ENCODE data around the gene CRAT.

CRAT gene

DNA sequence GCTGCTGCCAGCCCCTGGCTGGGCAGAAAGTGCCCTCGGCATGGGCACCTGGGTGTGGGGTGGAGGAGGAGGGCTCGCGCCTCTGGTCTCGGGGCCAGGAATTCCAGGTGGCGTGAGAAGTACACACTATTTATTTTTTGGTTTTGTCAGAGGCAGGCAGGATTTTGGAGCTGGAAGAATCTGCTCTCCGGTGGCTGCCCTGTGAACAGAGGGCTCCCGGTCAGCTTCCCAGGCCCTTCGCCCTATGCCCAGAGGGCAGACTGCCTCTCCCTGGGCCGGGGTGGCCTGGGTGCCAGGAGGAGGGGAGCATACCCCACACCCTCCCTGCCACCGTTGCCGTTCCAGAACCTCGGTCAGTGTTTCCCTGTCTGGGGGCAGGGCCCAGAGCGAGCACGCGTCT, 21.3 kb downstream of the CRAT start:
- DNase-seq = no peak

DNA sequence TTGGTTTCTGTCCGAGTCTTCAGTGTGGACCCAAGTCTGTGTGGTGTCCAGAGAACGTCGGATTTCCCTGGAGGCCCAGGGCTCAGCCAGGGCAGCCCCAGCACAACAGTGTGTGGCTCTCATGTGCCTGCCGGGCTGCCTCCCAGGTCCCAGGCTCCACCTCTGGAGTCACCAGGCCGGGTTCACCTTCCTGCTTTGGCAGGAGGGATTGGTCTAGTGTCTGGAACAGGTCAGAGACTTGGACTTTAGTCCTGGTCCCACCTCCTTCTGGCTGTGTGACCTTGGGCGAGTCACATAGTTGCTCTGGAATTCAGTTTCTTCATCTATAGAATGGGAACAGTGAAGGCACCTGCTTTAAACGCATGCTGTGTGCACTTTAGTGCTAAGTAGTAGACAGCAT, 26.5 kb downstream of the CRAT start:
- DNase-seq = no peak

DNA sequence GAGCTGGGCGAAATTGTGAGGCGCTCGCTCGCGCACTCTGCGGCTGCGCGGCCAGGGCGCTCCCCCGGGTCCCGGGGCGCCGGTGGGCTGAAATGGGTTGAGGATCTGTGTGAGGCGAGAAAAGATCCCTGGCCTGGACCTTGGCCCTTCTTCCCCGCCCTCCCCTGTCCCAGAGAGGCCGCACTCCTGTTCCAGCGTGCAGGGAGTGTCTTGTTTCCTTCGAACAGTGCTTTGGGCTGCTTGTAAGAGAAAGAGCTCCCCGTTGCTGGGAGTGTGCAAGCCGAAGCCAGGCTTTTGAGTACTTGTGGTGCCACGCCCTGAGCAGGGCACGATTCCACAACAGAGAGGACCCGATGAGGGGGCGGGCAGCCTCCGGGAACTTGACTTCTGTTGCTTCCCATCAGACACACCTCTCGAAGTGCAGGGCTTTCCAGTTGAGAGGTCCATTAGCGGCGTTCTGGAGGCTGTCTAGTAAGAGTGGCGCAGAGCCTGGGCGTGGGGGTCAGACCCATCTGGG, 29.1 kb downstream of the CRAT start:
- DNase-seq = no peak

DNA sequence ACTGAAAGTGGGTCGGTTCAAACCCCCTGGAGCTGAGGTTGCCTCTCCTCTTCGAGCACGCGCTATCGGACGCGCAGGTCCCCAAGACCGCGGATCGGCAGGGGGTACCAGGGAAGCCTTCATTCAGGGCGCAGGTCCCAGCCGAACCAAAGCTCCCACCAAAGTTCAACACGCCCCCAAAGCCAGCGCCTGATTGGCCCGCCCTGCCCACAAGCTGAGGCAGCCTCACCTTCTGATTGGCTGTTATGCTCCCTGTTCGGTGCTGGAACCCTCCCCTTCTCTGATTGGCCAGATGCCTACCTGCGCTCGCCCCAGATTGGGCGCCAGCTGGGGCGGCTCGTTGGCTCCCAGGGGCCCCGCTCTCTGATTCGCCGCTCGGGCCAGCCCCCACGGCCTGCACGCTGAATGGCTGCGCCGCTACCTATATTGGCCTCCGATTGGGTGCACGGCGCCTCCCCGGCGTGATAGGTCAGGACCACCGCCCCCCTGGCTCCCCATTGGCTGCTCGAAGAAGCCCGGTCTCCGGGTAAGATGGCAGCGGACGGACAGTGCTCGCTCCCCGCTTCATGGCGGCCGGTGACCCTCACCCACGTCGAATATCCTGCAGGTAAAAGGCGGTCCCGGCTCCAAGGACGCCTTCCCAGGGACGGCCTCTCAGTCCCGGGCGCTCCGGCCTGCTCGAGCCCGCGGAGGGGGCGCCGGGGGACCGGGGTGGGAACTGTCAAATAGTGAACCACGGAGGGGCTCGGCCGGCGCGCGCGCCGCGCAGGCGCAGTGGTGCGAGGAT, 29.8 kb downstream of the CRAT start, which contains the start of gene DOLPP1:
TSS of gene DOLPP1 (plus strand) at position 511 of the 787 bp plus-strand sequence. CDS start at position 532, 21 bp downstream.
- DNase-seq = peak; percentile 99

DNA sequence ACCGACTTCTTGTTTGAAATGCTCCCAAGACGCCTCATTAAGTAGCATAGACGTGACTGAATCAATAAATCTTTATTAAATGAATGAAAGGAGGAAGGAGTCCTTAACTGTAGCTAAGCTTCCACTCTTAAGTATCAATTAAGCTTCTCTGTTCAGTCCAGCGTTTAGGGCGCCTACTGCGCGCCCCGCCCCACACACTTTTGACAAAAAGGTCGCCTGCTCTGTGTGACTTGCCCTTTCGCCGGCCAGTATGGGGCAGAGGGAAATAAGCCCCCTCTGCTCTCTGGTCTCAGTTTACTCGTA, 30.3 kb downstream of the CRAT start:
- no peak for DNase-seq

DNA sequence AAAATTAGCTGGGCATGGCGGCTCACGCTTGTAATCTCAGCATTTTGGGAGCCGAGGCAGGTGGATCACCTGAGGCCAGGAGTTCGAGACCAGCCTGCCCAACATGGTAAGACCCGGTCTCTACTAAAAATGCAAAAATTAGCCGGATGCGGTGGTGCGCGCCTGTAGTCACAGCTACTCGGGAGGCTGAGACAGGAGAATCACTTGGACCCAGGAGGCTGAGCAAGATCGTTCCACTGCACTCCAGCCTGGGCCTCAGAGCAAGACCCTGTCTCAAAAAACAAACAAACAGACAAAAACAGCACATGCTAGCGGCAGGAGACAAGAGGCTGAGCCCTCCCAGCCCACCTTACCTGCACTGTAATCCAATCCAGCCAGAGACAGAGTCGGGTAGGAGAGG, 30.8 kb downstream of the CRAT start:
- DNase-seq = no peak

DNA sequence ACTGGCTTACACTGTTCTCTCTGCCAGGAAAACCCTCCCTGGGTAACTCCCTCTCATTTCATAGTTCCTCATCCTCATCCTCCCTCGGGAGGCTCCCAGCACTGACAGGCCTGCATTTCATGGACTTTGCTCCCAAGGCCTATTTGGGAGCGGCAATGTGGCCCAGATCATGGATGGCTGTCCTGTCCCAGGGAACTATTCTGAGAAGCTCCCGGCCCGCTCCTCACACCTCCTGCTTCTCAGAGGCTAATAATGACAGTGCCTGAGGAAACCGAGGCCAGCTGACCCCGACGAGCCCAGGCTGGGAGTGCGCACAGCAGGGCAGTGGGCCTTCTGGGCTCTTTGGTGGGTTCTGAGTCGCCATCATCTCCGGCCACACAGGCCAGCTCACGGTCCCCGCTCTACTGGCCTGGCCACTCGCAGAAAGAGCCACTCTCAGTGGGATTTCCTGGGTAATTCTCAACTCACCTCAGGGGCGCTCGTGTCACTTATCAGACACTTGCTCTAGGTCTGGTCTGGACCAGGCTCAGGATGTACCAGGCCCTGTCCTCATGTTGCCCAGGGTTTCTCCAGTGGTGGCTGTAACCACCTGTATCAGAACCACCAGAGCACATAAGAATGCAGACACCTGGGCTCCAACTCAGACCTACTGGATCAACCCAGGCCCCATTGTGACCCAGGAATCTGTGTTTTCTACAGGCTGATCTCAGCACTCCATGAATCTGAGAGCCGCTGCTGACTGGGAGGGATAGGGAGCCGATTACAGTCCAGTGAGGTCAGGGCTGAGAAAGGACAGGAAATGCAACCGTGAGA, 31.7 kb downstream of the CRAT start:
- DNase-seq = no peak

DNA sequence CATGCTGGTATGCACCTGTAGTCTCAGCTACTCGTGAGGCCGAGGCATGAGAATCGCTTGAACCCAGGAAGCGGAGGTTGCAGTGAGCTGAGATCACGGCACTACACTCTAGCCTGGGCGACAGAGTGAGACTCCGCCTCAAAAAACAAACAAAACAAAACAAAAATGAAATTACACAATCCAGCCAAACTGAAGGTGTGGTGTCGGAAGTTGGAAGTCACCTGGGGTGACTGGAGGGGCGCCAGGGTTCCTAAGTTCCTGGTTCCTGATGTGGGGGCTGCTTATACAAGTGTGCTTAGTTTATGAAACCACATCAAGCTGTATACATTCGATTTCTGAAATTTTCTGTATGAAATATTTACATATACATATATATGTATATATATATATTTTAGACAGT, 33.4 kb downstream of the CRAT start:
- no peak for DNase-seq

DNA sequence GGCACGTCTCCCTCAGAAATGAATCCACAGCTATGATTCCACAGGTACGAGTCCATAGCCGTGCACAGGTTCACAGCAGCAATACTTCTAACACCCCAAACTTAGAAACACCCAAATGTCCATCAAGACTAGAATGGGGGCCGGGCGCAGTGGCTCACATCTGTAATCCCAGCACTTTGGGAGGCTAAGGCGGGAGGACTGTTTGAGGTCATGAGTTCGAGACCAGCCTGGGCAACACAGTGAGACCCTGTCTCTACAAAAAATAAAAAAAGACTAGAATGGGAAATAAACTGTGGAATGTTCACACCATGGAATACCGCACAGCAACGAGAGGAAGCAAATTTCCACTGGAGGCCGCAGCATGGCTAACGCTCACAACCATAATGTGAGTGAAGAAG, 34.0 kb downstream of the CRAT start:
- no peak for DNase-seq

DNA sequence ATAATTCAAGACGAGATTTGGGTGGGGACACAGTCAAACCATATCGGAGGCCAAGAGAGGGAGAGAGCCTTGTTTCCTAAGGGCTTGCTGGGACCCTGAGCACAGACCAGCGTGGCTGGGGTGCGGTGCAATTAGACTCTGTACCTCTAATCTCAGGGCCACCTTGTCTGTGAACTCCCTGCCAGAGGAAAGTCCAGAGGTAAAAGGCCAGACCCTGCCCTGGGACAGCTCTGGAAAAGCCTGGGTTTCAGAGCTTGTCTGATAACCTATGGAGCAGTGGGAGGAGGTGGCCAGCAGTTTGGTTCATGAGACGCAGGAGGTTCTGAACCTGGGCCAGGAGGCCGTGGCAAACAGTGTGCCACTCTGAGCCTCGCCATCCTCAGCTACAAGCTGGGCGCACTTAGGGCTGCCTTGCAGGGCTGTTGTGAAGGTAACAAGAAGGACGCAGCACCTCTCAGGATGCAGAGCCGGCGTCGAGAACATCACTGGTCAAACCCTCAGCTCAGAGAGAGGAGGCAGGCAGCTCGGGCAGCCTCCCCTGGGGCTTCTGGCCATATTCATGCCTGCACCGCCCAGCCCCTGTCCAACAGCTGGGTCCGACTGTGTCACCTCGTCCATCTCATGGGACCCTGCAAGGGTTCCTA, 34.5 kb downstream of the CRAT start:
- no peak for DNase-seq

DNA sequence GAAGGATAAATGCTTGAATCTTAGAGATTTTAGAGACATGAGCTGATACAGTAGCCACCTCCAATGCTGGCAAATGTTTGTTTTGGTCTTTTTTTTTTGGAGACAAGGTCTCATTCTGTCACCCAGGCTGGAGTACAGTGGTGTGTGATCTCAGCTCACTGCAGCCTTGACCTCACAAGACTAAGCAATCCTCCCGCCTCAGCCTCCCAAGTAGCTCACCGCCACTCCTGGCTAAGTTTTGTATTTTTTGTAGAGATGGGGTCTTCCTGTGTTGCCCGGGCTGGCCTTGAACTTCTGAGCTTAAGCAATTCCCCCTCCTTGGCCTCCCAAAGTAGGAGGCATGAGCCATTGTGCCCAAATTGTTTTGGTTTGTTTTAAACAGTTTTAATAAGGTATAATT, 36.5 kb downstream of the CRAT start:
- no peak for DNase-seq

DNA sequence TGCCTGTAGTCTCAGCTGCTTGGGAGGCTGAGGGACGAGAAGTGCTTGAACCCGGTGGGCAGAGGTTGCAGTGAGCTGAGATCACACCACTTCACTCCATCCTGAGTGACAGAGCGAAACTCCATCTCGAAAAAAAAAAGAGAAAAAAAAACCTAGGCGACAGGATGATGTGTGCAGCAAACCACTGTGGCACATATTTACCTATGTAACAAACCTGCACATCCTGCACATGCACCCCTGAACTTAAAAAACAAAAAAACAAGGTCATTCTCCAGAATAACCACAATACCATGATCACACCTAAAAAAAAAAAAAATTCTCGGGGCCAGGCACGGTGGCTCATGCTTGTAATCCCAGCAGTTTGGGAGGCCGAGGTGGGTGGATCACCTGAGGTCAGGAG, 37.2 kb downstream of the CRAT start:
- no peak for DNase-seq

DNA sequence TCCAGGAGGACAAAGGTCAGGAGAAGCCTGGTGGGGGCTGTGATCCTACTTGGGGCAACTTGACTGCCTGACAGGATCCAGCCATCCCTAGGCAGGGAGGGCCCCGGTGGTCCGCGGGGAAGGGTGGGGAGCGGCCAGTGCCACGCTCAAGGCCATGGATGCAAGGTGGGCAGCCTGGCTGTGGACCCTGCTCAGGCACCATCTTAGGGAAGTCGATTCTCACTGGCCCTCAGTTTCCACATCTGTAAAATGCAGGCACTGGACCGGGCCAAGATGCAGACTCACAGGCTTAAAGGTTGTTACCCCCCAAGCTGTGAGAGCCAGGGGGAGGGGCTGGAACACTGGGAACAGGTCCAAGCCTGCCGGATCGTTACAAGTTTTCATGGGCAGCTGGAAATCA, 38.4 kb downstream of the CRAT start:
- no peak for DNase-seq

DNA sequence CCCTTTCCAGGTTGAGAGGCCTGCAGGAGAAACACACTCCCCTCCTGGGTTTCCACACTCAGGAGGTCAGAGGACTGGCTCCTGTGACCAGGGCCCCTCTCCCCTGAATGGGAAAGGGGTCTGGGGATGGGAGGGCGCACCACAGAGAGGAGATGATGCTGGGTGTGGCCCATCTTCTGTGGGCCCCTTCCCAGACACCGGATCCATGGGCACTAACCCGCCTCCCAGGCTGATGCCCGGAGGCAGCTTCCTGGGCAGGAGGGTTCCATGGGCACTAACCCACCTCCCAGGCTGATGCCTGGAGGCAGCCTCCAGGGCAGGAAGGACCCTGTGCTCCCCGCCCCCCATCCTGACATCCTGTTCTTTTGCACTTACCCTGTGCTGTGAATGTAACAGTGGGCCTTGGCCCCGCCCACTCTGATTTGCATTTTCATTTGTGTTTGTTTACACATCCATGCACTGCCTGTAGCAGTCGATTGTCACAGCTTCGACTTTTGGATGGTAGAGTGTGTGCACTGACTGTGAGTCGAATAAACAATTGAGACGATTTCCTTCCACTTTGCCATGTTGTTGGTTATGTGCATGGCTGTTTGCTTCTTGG, 39.0 kb downstream of the CRAT start:
- DNase-seq = no peak

DNA sequence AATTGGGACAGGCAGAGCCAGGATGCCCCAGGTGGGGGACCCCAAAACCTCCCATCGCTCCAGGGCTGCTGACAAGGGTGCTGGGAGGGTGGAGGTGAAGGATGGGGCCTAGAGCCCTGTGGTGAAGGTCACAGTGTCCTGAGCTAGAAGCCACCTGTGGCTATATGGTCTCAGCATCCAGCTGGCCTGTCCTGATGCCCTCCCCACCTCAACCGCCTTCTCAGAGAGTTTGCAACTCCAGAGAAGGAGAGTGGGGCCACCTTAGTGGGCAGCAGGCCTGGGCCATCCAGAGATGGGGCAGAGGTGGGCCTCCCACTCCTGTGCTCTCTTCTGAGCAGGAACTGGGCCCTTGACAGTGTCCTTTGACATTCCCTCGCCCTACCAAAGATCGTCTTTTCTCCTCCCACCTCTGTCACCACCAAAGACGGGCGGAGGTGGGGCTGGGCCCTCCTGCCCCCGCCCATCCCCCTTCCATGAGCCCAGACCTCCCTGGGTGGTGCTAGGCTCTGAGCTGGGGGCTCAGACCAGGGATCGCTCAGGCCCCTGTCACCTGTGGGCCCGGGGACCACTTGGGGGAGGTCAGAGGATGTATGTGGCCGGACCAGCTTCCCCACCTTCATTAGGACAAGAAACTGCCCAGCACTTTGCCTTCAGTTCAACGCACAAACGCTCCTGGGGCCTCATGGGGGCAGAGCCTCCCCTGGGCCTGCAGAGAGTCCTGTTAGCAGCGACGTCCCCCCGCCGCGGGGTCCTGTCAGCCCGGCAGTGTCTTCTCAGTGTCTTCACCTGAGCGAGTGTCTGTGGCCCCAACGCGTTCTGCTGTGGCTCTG, 39.7 kb downstream of the CRAT start:
- DNase-seq = no peak

DNA sequence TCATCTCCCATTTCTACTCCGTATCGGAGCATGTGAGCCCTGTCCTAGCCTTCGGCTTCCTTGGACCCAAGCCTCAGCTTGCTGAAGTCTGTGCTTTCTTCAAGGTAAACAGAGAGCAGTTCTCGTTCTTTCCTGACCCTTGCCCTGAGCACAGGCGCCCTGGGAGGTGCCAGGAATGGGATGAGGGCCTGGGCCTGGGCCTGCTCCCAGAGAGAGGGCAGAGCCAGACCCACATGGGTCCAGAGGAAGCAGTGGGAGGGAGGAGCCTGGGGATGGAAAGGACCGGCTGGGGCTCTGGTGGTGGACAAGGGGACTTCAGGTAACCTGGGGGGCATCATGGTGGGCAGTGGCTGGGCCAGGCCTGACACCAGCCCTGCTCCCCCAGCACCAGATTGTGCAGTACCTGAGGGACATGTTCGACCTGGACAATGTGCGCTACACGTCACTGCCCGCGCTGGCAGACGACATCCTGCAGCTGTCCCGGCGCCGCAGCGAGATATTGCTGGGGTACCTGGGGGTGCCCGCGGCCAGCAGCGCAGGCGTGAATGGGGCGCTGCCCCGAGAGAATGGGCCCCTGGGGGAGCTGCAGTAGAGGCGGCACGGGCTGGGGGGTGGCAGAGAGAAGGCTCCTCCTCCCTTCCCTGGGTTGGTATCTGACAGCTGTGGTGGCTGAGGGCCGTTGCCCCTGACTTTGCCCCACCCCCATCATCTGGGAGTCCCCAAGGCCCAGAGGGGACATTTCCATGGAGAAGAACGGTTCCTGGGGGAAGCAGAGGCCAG, 40.5 kb downstream of the CRAT start:
- no peak for DNase-seq

DNA sequence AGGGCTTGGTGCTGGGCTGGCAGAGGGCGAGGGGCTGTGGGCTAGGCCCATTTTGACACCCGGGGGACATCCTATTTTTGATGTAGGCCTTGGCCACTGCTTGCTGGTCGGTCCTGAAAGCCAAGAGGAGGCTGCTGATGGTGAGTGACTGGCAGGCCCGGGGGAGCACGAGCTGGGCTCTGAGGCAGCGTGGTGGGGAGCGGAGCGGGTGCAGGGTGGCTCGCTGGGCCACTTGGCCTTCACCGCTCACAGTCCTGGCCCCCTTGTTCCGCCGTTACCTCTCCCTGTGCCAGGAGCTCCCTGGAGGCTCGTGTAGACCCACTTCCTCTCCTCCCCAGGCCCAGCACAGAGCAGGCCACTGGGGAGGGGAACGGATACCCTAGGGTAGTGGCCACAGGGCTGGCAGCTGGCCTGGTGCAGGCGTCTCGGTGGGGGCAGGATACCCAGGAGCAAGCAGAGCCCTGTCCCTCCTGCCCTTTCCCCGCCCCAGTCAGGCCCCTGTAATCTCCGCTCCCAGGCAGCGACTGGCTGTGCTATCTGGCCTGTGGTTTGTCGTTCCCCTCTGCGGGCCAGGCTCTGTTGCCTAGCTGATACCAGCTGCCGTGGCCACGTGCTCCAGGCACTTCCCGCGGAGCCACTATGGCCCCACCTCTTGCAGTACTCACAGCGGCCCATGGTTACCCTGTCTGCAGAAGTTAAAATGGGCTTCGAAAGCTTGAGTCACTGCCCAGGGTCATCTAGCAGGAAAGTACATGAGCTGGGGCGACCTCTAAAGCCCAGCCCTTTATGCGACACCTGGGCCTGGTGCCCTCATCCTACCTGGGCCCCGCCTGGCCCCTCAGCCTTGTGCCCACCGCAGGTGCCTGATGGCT, 41.4 kb downstream of the CRAT start:
- DNase-seq = no peak

DNA sequence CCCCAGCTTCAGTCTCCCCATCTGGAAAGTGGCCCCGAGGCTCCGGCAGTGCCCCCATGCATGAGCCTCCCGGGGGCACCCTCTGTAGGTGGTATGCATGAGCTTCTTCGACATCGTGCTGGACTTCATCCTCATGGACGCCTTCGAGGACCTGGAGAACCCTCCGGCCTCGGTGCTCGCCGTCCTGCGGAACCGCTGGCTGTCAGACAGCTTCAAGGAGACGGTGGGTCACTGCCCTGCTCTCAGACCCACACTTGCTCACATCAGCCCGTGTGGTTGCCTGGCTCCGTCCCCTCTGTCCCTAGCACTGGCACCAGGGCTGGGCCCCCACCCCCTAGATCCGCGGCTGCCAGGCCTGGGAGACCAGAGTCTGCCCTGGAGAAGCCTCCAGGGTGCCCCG, 42.5 kb downstream of the CRAT start:
- no peak for DNase-seq

DNA sequence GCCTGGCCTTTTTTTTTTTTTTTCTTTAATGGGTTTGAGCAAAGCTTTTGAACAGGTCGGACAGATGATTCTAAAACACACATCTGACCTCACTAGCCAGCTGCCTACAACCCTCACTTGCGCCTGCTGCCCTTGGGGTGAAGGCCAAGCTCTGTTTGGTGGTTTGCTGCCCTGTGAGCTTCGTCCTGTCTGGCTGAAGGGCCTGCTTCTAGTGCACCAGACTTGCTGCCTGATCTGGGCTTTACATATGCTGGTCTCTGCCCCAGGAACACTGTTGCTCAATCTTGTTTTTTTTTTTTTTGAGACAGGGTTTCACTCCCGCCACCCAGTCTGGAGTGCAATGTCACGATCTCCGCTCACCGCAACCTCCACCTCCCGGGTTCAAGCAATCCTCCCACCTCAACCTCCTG, 46.1 kb downstream of the CRAT start:
- no peak for DNase-seq

DNA sequence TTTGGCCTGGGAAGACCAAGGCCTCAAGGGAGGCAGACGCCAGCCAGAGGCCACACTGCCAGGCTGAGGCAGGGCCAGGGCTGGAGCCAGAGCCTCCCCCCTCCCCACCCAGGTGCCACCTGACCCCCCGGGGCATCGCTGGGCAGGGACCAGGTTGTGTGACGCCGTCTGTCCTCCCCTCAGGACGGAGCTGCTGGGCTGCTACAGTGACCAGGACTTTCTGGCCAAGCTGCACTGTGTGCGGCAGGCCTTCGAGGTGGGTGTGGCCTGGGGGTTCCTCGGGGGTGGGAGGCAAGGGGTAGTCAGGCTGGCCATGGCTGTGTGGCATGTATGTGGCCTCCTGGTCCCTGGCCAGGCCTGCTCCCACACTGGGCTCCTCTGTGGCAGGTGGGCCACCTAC, 47.5 kb downstream of the CRAT start:
- no peak for DNase-seq
